KG1 (cell line): ENCODE measurements around the gene TMEM94.

Source experiments
- DNase-seq: peaks from one replicate; lab custom pipeline; 2025; lab: John Stamatoyannopoulos, UW

Gene TMEM94

GRCh38 chr17:75525806-75526554, 69.5 kb downstream of the TMEM94 start:
- DNase-seq, result no peak

- DNase-seq, result no peak
These were observed 70.3 kb downstream of the TMEM94 start for GRCh38 chr17:75526555-75527270.

GRCh38 chr17:75530837-75531720, 74.6 kb downstream of the TMEM94 start:
- DNase-seq, result no peak

GRCh38 chr17:75531721-75532072, 75.3 kb downstream of the TMEM94 start:
- no peak for DNase-seq

GRCh38 chr17:75535119-75535537, 78.7 kb downstream of the TMEM94 start:
- DNase-seq, result no peak

- no peak for DNase-seq
These were observed 79.4 kb downstream of the TMEM94 start for GRCh38 chr17:75535871-75536270.

- no peak for DNase-seq
These were observed 79.9 kb downstream of the TMEM94 start for GRCh38 chr17:75536366-75536765.

GRCh38 chr17:75539967-75540729, 83.7 kb downstream of the TMEM94 start:
- DNase-seq, result no peak

- DNase-seq, result no peak
These were observed 84.6 kb downstream of the TMEM94 start for GRCh38 chr17:75540923-75541503.

- DNase-seq, result no peak
These were observed 85.8 kb downstream of the TMEM94 start for GRCh38 chr17:75542229-75542628.

- DNase-seq, result no peak
These were observed 86.4 kb downstream of the TMEM94 start for GRCh38 chr17:75542728-75543336.

- no peak for DNase-seq
These were observed 87.8 kb downstream of the TMEM94 start for GRCh38 chr17:75544250-75544649.

GRCh38 chr17:75546181-75546580, 89.7 kb downstream of the TMEM94 start:
- DNase-seq, result no peak

GRCh38 chr17:75547091-75547490, 90.7 kb downstream of the TMEM94 start:
- DNase-seq, result no peak

GRCh38 chr17:75548813-75549212, 92.4 kb downstream of the TMEM94 start:
- DNase-seq, result no peak
